Renal cortex interstitium (tissue), 11 donors: ENCODE data around the gene DCLK1. TPM values are rescaled to one million over a fixed set of nuclear protein-coding genes. Genes with fewer than 3 reads are reported as not detected.
A peak's percentile ranks its signal among the peaks of the same experiment; 100 is the strongest.

Experiments used
- DNase-seq, 11 donors: peaks; one replicate each; pipeline ENCODE4 v3.0.0-alpha.2; 2013; ENCODE audit warnings: low read depth in 9 of 11, low spot score in 4 of 11; ENCODE audit errors: extremely low read depth in 1 of 11
- polyA plus RNA-seq, 3 donors: library from polyadenylated mRNA; unstranded; fragments of 120-200 nt; gene quantifications; one replicate each; pipeline ENCODE4 v1.2.1, GENCODE V29; 2013; ENCODE audit not compliant: insufficient read length in 3 of 3

DCLK1 gene
- polyA plus RNA-seq, 3 donors = 5.2 to 6.4 (median 5.8) TPM

GRCh38 chr13:35927567-35928021 is 203.6 kb downstream of the DCLK1 start:
- no peak for DNase-seq

GRCh38 chr13:35926859-35927530 is 204.2 kb downstream of the DCLK1 start:
- DNase-seq = no peak

GRCh38 chr13:35925669-35926068 is 205.5 kb downstream of the DCLK1 start:
- DNase-seq = no peak

- no peak for DNase-seq
These were observed 207.8 kb downstream of the DCLK1 start for GRCh38 chr13:35923347-35923746.

- DNase-seq = no peak
These were observed 210.4 kb downstream of the DCLK1 start for GRCh38 chr13:35920816-35921215.

- peak in 1 of 11 donors; percentile 9 for DNase-seq
These were observed 213.1 kb downstream of the DCLK1 start for GRCh38 chr13:35917942-35918645.

- peak in 1 of 11 donors; percentile 15 for DNase-seq
These were observed 213.8 kb downstream of the DCLK1 start for GRCh38 chr13:35917252-35917941.

- DNase-seq = no peak
These were observed 215.0 kb downstream of the DCLK1 start for GRCh38 chr13:35916146-35916545.

GRCh38 chr13:35914662-35915061 is 216.5 kb downstream of the DCLK1 start:
- DNase-seq = no peak

- no peak for DNase-seq
These were observed 218.3 kb downstream of the DCLK1 start for GRCh38 chr13:35912841-35913240.

- DNase-seq = no peak
These were observed 221.2 kb downstream of the DCLK1 start for GRCh38 chr13:35909837-35910540.

- DNase-seq = no peak
These were observed 222.1 kb downstream of the DCLK1 start for GRCh38 chr13:35909091-35909490.

- DNase-seq = no peak
These were observed 223.0 kb downstream of the DCLK1 start for GRCh38 chr13:35908226-35908625.

GRCh38 chr13:35906636-35907035 is 224.5 kb downstream of the DCLK1 start:
- no peak for DNase-seq

- no peak for DNase-seq
These were observed 228.1 kb downstream of the DCLK1 start for GRCh38 chr13:35903075-35903474.

- no peak for DNase-seq
These were observed 233.1 kb downstream of the DCLK1 start for GRCh38 chr13:35898041-35898440.

GRCh38 chr13:35894636-35895035 is 236.5 kb downstream of the DCLK1 start:
- no peak for DNase-seq

- DNase-seq = no peak
These were observed 238.1 kb downstream of the DCLK1 start for GRCh38 chr13:35892837-35893814.
